ENCODE data around the gene PGAP2.
A peak's percentile ranks its signal among the peaks of the same experiment; 100 is the strongest.
"Not testable (repeated sequence)": the region's sequence is repeated elsewhere in the genome, so short reads cannot be mapped to it uniquely, and the experiment has no call there.

Gene PGAP2

GRCh38 chr11:3807909-3808860 is at the start of gene PGAP2:
PGAP2 (plus strand) TSS chr11:3808560; CDS start chr11:3811260, 2,700 bp downstream.
- peak; percentile 75 for DNase-seq

GRCh38 chr11:3764266-3764665 is 44.1 kb upstream of the PGAP2 start:
- DNase-seq: no peak

GRCh38 chr11:3766836-3767235 is 41.5 kb upstream of the PGAP2 start:
- DNase-seq: not testable (repeated sequence)

GRCh38 chr11:3767536-3767935 is 40.8 kb upstream of the PGAP2 start:
- no peak for DNase-seq

GRCh38 chr11:3773180-3773579 is 35.2 kb upstream of the PGAP2 start:
- no peak for DNase-seq

- no peak for DNase-seq
Observed at GRCh38 chr11:3775736-3776406, 32.5 kb upstream of the PGAP2 start.

GRCh38 chr11:3781423-3781822 is 26.9 kb upstream of the PGAP2 start:
- no peak for DNase-seq

- no peak for DNase-seq
Observed at GRCh38 chr11:3782963-3783362, 25.4 kb upstream of the PGAP2 start.

GRCh38 chr11:3783611-3784010 is 24.7 kb upstream of the PGAP2 start:
- DNase-seq: no peak

- DNase-seq: no peak
Observed at GRCh38 chr11:3786781-3787428, 21.5 kb upstream of the PGAP2 start.

GRCh38 chr11:3794387-3794786 is 14.0 kb upstream of the PGAP2 start:
- not testable (repeated sequence) for DNase-seq

- DNase-seq: no peak
Observed at GRCh38 chr11:3795131-3796001, 13.0 kb upstream of the PGAP2 start.

- no peak for DNase-seq
Observed at GRCh38 chr11:3796002-3796311, 12.4 kb upstream of the PGAP2 start.

GRCh38 chr11:3796346-3796745 is 12.0 kb upstream of the PGAP2 start:
- DNase-seq: no peak

- no peak for DNase-seq
Observed at GRCh38 chr11:3796801-3797328, 11.5 kb upstream of the PGAP2 start.

- DNase-seq: peak; percentile 99
Observed at GRCh38 chr11:3797329-3798090, 10.8 kb upstream of the PGAP2 start, which contains the start of gene NUP98. NUP98 (minus strand) TSS chr11:3797554; CDS start chr11:3782117, 15,437 bp downstream.

- no peak for DNase-seq
Observed at GRCh38 chr11:3799143-3799542, 9.2 kb upstream of the PGAP2 start.

- DNase-seq: no peak
Observed at GRCh38 chr11:3799873-3800272, 8.5 kb upstream of the PGAP2 start.

GRCh38 chr11:3802011-3802790 is 6.2 kb upstream of the PGAP2 start:
- no peak for DNase-seq

- peak; percentile 93 for DNase-seq
Observed at GRCh38 chr11:3803726-3804495, 4.4 kb upstream of the PGAP2 start.

Data from kidney glomerular epithelial cell (primary cell).